ENCODE data around the gene METTL25.

The METTL25 gene

DNA sequence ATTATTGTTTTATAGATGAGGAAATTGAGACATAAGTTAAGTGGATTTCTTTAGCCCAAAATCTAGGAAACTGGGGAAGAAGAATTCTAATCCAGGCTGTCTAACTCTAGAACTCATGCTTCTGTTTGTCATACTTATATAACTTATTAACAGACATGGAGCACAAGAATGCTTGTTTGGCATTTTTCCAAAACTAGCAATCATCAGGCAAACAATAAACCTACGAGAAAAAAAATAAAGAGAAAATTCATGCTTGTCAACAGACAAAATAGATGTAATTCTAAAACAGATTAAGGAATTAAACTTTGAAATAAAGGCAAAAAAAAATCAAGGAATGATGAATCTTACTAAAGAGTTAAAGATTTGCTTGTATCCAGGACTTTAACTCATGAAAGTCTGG is 103.1 kb downstream of the METTL25 start:
- Histone ChIP-seq H3K27ac (ENCODE audit: low read depth, low read length) (no peak overlapping the region), H3K9me2 (replicated peaks; ENCODE audit: insufficient read depth, low read length) (no peaks in the 10 kb centered on the region), H3K9ac (ENCODE audit: low read length) (no peak overlapping the region), H3K79me2 (ENCODE audit: insufficient read depth, low read length) (no peaks in the 10 kb centered on the region), H4K20me1 (ENCODE audit: low read depth, low read length) (no peaks in the 10 kb centered on the region), H3K36me3 (ENCODE audit: low read length) (no peaks in the 10 kb centered on the region), H3K27me3 (ENCODE audit: low read length) (no peaks in the 10 kb centered on the region), H3K4me2 (ENCODE audit: low read depth, low read length, poor library complexity, severe bottlenecking) (no peak overlapping the region), H3K9me3 (ENCODE audit: insufficient read depth, low read length) (no peaks in the 10 kb centered on the region), H3F3A (ENCODE audit: insufficient read depth) (no peaks in the 10 kb centered on the region), H2AFZ (ENCODE audit: low read depth, low read length, severe bottlenecking) (no peak overlapping the region), H3K4me3 (ENCODE audit: insufficient read depth, low read length, poor library complexity, severe bottlenecking) (no peak overlapping the region)
- TF ChIP-seq, protein P1, sequence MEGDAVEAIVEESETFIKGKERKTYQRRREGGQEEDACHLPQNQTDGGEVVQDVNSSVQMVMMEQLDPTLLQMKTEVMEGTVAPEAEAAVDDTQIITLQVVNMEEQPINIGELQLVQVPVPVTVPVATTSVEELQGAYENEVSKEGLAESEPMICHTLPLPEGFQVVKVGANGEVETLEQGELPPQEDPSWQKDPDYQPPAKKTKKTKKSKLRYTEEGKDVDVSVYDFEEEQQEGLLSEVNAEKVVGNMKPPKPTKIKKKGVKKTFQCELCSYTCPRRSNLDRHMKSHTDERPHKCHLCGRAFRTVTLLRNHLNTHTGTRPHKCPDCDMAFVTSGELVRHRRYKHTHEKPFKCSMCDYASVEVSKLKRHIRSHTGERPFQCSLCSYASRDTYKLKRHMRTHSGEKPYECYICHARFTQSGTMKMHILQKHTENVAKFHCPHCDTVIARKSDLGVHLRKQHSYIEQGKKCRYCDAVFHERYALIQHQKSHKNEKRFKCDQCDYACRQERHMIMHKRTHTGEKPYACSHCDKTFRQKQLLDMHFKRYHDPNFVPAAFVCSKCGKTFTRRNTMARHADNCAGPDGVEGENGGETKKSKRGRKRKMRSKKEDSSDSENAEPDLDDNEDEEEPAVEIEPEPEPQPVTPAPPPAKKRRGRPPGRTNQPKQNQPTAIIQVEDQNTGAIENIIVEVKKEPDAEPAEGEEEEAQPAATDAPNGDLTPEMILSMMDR (IDR thresholded peaks at IDR 0.05; ENCODE audit: insufficient read depth, low read length, poor library complexity, severe bottlenecking) = no peak
- TF ChIP-seq EZH2phosphoT487 (conservative IDR thresholded peaks at IDR 0.05; ENCODE audit: low read length) = no peak

DNA sequence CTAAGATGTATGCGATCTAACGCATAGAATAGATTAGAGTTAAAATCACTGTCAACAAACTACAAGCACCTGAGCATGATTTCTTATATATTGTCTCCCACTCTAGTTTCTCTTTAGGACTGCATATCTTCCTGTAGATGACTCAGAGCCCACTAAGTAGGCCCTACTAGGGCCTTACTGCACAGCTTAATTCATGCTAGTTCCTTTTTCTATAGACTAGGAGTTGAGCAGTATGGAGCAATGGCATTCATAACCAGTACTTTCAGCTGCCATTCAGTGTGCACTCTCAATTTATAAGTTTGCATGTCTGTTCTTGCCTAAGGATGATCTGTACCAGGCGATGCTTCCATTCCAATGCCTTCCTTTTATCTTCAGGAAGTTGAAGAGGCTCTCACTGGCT is 103.5 kb downstream of the METTL25 start:
- Histone ChIP-seq H4K20me1 (ENCODE audit: low read depth, low read length) (no peaks in the 10 kb centered on the region), H3K9me2 (replicated peaks; ENCODE audit: insufficient read depth, low read length) (no peaks in the 10 kb centered on the region), H3K79me2 (ENCODE audit: insufficient read depth, low read length) (no peaks in the 10 kb centered on the region), H3K27ac (ENCODE audit: low read depth, low read length) (no peak overlapping the region), H3K36me3 (ENCODE audit: low read length) (no peaks in the 10 kb centered on the region), H2AFZ (ENCODE audit: low read depth, low read length, severe bottlenecking) (no peak overlapping the region), H3K4me3 (ENCODE audit: insufficient read depth, low read length, poor library complexity, severe bottlenecking) (no peak overlapping the region), H3F3A (ENCODE audit: insufficient read depth) (no peaks in the 10 kb centered on the region), H3K9ac (ENCODE audit: low read length) (no peak overlapping the region), H3K27me3 (ENCODE audit: low read length) (no peaks in the 10 kb centered on the region), H3K4me2 (ENCODE audit: low read depth, low read length, poor library complexity, severe bottlenecking) (no peak overlapping the region), H3K9me3 (ENCODE audit: insufficient read depth, low read length) (no peaks in the 10 kb centered on the region)
- TF ChIP-seq EZH2phosphoT487 (conservative IDR thresholded peaks at IDR 0.05; ENCODE audit: low read length) = no peak
- TF ChIP-seq, protein P1 (IDR thresholded peaks at IDR 0.05; ENCODE audit: insufficient read depth, low read length, poor library complexity, severe bottlenecking) = no peak

- H3K9ac ChIP-seq (ENCODE audit: low read length) = no peak overlapping the region
Observed at GRCh38 chr12:82468563-82468962, 110.2 kb downstream of the METTL25 start.

More at GRCh38 chr12:82468563-82468962, 110.2 kb downstream of the METTL25 start:
- Histone ChIP-seq H3K9me2 (replicated peaks; ENCODE audit: insufficient read depth, low read length) (no peaks in the 10 kb centered on the region), H4K20me1 (ENCODE audit: low read depth, low read length) (no peaks in the 10 kb centered on the region), H3K4me3 (ENCODE audit: insufficient read depth, low read length, poor library complexity, severe bottlenecking) (no peak overlapping the region), H3K27ac (ENCODE audit: low read depth, low read length) (no peak overlapping the region), H3K9me3 (ENCODE audit: insufficient read depth, low read length) (no peaks in the 10 kb centered on the region), H3K4me2 (ENCODE audit: low read depth, low read length, poor library complexity, severe bottlenecking) (no peak overlapping the region), H3K27me3 (ENCODE audit: low read length) (no peaks in the 10 kb centered on the region), H3F3A (ENCODE audit: insufficient read depth) (no peaks in the 10 kb centered on the region), H3K79me2 (ENCODE audit: insufficient read depth, low read length) (no peaks in the 10 kb centered on the region), H3K36me3 (ENCODE audit: low read length) (no peaks in the 10 kb centered on the region), H2AFZ (ENCODE audit: low read depth, low read length, severe bottlenecking) (no peak overlapping the region)
- TF ChIP-seq, protein P1 (IDR thresholded peaks at IDR 0.05; ENCODE audit: insufficient read depth, low read length, poor library complexity, severe bottlenecking) = no peak
- TF ChIP-seq EZH2phosphoT487 (conservative IDR thresholded peaks at IDR 0.05; ENCODE audit: low read length) = no peak
